Common myeloid progenitor, CD34-positive (primary cell): Measurements from ENCODE around the gene INTS7. TPM values are rescaled to one million over a fixed set of nuclear protein-coding genes. Genes with fewer than 3 reads are reported as not detected.

Experiments
- CTCF ChIA-PET: fragments of 350-600 bp; sonication (Branson Sonifier 250); formaldehyde crosslinking; loops from one replicate; lab custom pipeline; 2021; ENCODE audit warnings: antibody characterized with exemption; lab: Charles Lee
- POLR2A ChIA-PET: fragments of 350-600 bp; sonication (Branson Sonifier 250); formaldehyde crosslinking; loops from one replicate; lab custom pipeline; 2021; ENCODE audit warnings: antibody characterized with exemption; lab: Charles Lee
- DNase-seq, 3 donors: peaks; one replicate each; pipeline versions ENCODE4 v3.0.0 to v3.0.0-alpha.2; 2013
- H3K27ac ChIP-seq, 2 experiments: 1 replicate in 1 of 2; 2 replicates in 1 of 2; pipeline ENCODE4 v1.7.0; 2013; ENCODE audit warnings: inconsistent platforms in 2 of 2, low read length in 2 of 2, mild to moderate bottlenecking in 2 of 2, low read depth in 1 of 2, moderate library complexity in 1 of 2; ENCODE audit not compliant: severe bottlenecking in 2 of 2, insufficient read depth in 1 of 2, poor library complexity in 1 of 2
- H3K27me3 ChIP-seq, 5 experiments: replicated peaks in 2 of 5; 1 replicate in 3 of 5; 2 replicates in 2 of 5; pipeline versions ENCODE4 v1.6.1 to v1.7.0; 2013; ENCODE audit warnings: low read length in 4 of 5, mild to moderate bottlenecking in 2 of 5, moderate library complexity in 2 of 5, inconsistent platforms in 1 of 5; ENCODE audit not compliant: insufficient read depth in 5 of 5, control insufficient read depth in 4 of 5
- H3K36me3 ChIP-seq, 4 experiments: 1 replicate in 2 of 4; 2 replicates in 2 of 4; pipeline versions ENCODE4 v1.6.1 to v1.7.0; 2013; ENCODE audit warnings: low read length in 3 of 4, control low read depth in 1 of 4, mild to moderate bottlenecking in 1 of 4; ENCODE audit not compliant: control insufficient read depth in 4 of 4, insufficient read depth in 4 of 4
- H3K4me1 ChIP-seq, 4 experiments: 1 replicate in 3 of 4; 2 replicates in 1 of 4; pipeline versions ENCODE4 v1.6.1 to v1.7.1; 2013; ENCODE audit warnings: low read length in 3 of 4, mild to moderate bottlenecking in 3 of 4, control low read depth in 1 of 4, inconsistent platforms in 1 of 4, moderate library complexity in 1 of 4; ENCODE audit not compliant: control insufficient read depth in 4 of 4, insufficient read depth in 4 of 4; ENCODE audit errors: control extremely low read depth in 1 of 4
- H3K4me3 ChIP-seq, 7 experiments: 1 replicate in 4 of 7; 2 replicates in 3 of 7; pipeline versions ENCODE4 v1.5.1 to v1.7.0; 2013; ENCODE audit warnings: mild to moderate bottlenecking in 7 of 7, low read length in 6 of 7, moderate library complexity in 6 of 7, inconsistent platforms in 2 of 7, low read depth in 2 of 7, control low read depth in 1 of 7; ENCODE audit not compliant: insufficient read depth in 4 of 7, control insufficient read depth in 1 of 7; ENCODE audit errors: extremely low read depth in 1 of 7
- H3K9me3 ChIP-seq, 5 experiments: 1 replicate in 4 of 5; 2 replicates in 1 of 5; pipeline versions ENCODE4 v1.6.1 to v1.7.1; 2013; ENCODE audit warnings: low read length in 4 of 5, mild to moderate bottlenecking in 2 of 5, inconsistent platforms in 1 of 5, low read depth in 1 of 5, moderate library complexity in 1 of 5; ENCODE audit not compliant: control insufficient read depth in 4 of 5, insufficient read depth in 2 of 5; ENCODE audit errors: control extremely low read depth in 1 of 5
- WGBS: methylation state at CpG from one replicate; pipeline ENCODE4 v1.1.5; 2013; ENCODE audit not compliant: insufficient coverage; 5-methylcytosine and 5-hydroxymethylcytosine counted together
- polyA plus RNA-seq: library from polyadenylated mRNA; unstranded; fragments of 120-200 nt; gene quantifications from one replicate; pipeline ENCODE4 v1.2.1, GENCODE V29; 2013

Gene INTS7
- polyA plus RNA-seq: 25.5 TPM

GRCh38 chr1:212035123-212035834 lies at the start of gene INTS7, which contains the start of gene DTL:
Gene INTS7 (minus strand): TSS chr1:212035557. CDS start chr1:212035437, 120 bp downstream.
Gene DTL (plus strand): TSS chr1:212035748. CDS start chr1:212035891, 143 bp downstream.
- POLR2A ChIA-PET: interaction anchor here (0.6 kb wide), 1 partner anchor 159 kb away, joined by 4 read pairs; no protein-coding TSS in a partner anchor
- 0% methylated on average over 38 of the region's 53 CpGs for WGBS
- CTCF ChIA-PET: interaction anchor here (0.5 to 3.5 kb wide), 40 partner anchors 9 to 579 kb away, joined by 3 to 25 read pairs (median 4); partner anchors contain the start of gene NEK2
- no peaks in the 10 kb centered on the region for H3K27me3 ChIP-seq
- peak within 1 kb of the TSS; percentile 72 to 90 for H3K27ac ChIP-seq
- peaks cover 0 to 10% (median 0%) of the 10 kb centered on the region in 4 experiments for H3K36me3 ChIP-seq
- DNase-seq: peak; percentile 99 to 100 (median 99)
- H3K4me1 ChIP-seq: peaks cover 8 to 48% (median 29%) of the 10 kb centered on the region in 4 experiments
- H3K4me3 ChIP-seq: peak within 1 kb of the TSS; percentile 84 to 99 (median 95)
- no peaks in the 10 kb centered on the region for H3K9me3 ChIP-seq

- no CpG with 5 or more reads among the region's 2 CpGs for WGBS
- H3K4me3 ChIP-seq: no peak overlapping the region
- peaks cover 0 to under 1% (median 0%) of the 10 kb centered on the region in 4 experiments for H3K4me1 ChIP-seq
- no peak for DNase-seq
- H3K36me3 ChIP-seq: peaks cover 10 to 75% (median 19%) of the 10 kb centered on the region in 4 experiments
- POLR2A ChIA-PET: no interaction called here
- H3K9me3 ChIP-seq: no peaks in the 10 kb centered on the region
- no peaks in the 10 kb centered on the region for H3K27me3 ChIP-seq
- no peak overlapping the region for H3K27ac ChIP-seq
- CTCF ChIA-PET: interaction anchor here (1.2 to 2.5 kb wide), 3 partner anchors 12 to 373 kb away, joined by 3 to 10 read pairs (median 7); no protein-coding TSS in a partner anchor
Observed at GRCh38 chr1:212082765-212083406, 47.5 kb upstream of the INTS7 start.

GRCh38 chr1:212078826-212079225 lies 43.5 kb upstream of the INTS7 start:
- no peaks in the 10 kb centered on the region for H3K9me3 ChIP-seq
- H3K36me3 ChIP-seq: peaks cover 10 to 73% (median 20%) of the 10 kb centered on the region in 4 experiments
- peaks cover 0 to 7% (median 0%) of the 10 kb centered on the region in 4 experiments for H3K4me1 ChIP-seq
- no peak overlapping the region for H3K4me3 ChIP-seq
- no peak overlapping the region for H3K27ac ChIP-seq
- WGBS: 100% methylated on average over 2 of the region's 2 CpGs
- ChIA-PET CTCF (interaction anchor here (1.0 to 2.4 kb wide), 5 partner anchors 8 to 377 kb away, joined by 3 to 13 read pairs (median 4); no protein-coding TSS in a partner anchor), POLR2A (interaction anchor here (0.6 to 0.7 kb wide), 2 partner anchors 31 to 301 kb away, joined by 3 to 6 read pairs; no protein-coding TSS in a partner anchor)
- DNase-seq: no peak
- no peaks in the 10 kb centered on the region for H3K27me3 ChIP-seq

GRCh38 chr1:212077028-212077427 lies 41.7 kb upstream of the INTS7 start:
- Histone ChIP-seq H3K27me3 (no peaks in the 10 kb centered on the region), H3K9me3 (no peaks in the 10 kb centered on the region), H3K4me1 (peaks cover 0 to 7% (median 0%) of the 10 kb centered on the region in 4 experiments), H3K4me3 (no peak overlapping the region), H3K36me3 (peaks cover 5 to 69% (median 13%) of the 10 kb centered on the region in 4 experiments), H3K27ac (no peak overlapping the region)
- no peak for DNase-seq
- POLR2A ChIA-PET: no interaction called here
- no CpG with 5 or more reads among the region's 2 CpGs for WGBS
- CTCF ChIA-PET: interaction anchor here (1.1 to 2.8 kb wide), 5 partner anchors 12 to 379 kb away, joined by 3 to 7 read pairs (median 6); no protein-coding TSS in a partner anchor

GRCh38 chr1:212074856-212075255 lies 39.5 kb upstream of the INTS7 start:
- ChIA-PET POLR2A (no interaction called here), CTCF (interaction anchor here (1.8 kb wide), 1 partner anchor 216 kb away, joined by 7 read pairs; no protein-coding TSS in a partner anchor)
- Histone ChIP-seq H3K4me3 (no peak overlapping the region), H3K27me3 (no peaks in the 10 kb centered on the region), H3K27ac (no peak overlapping the region), H3K9me3 (no peaks in the 10 kb centered on the region), H3K36me3 (peaks cover 0 to 71% (median 8%) of the 10 kb centered on the region in 4 experiments), H3K4me1 (peaks cover 0 to 7% (median 0%) of the 10 kb centered on the region in 4 experiments)
- whole genome bisulfite sequencing: 0% methylated on average over 1 of the region's 3 CpGs
- DNase-seq: peak in 1 of 3 donors; percentile 43

- Histone ChIP-seq H3K27ac (no peak overlapping the region), H3K4me1 (peaks cover 0 to 7% (median 0%) of the 10 kb centered on the region in 4 experiments), H3K4me3 (no peak overlapping the region), H3K36me3 (peaks cover 0 to 68% (median 8%) of the 10 kb centered on the region in 4 experiments), H3K9me3 (no peaks in the 10 kb centered on the region), H3K27me3 (no peaks in the 10 kb centered on the region)
- no peak for DNase-seq
- 96% methylated on average over 3 of the region's 3 CpGs for WGBS
- ChIA-PET POLR2A (no interaction called here), CTCF (interaction anchor here (1.8 kb wide), 1 partner anchor 217 kb away, joined by 7 read pairs; no protein-coding TSS in a partner anchor)
Observed at GRCh38 chr1:212074313-212074712, 39.0 kb upstream of the INTS7 start.
